ENCODE results near the gene PTPRG.

The PTPRG gene

DNA sequence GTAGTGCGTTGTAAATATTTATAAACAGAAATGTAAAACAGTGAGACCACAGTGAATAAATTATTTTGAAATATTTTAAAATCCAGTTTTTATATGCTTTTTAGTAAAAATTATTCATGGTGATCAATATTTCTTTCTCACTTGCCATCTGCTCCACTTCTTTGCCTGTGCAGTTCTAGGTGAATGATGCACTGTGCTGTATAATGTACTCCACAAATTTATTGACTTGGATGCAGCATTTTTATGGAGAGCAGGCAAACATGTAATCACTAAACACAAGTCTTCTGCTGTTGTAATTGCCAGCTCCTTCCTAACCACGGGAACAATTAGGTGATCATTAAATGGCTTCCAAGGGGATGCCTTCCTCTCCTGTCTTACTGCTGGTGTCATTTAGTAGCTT lies 395.9 kb downstream of the PTPRG start:
- TF ChIP-seq, protein P1, sequence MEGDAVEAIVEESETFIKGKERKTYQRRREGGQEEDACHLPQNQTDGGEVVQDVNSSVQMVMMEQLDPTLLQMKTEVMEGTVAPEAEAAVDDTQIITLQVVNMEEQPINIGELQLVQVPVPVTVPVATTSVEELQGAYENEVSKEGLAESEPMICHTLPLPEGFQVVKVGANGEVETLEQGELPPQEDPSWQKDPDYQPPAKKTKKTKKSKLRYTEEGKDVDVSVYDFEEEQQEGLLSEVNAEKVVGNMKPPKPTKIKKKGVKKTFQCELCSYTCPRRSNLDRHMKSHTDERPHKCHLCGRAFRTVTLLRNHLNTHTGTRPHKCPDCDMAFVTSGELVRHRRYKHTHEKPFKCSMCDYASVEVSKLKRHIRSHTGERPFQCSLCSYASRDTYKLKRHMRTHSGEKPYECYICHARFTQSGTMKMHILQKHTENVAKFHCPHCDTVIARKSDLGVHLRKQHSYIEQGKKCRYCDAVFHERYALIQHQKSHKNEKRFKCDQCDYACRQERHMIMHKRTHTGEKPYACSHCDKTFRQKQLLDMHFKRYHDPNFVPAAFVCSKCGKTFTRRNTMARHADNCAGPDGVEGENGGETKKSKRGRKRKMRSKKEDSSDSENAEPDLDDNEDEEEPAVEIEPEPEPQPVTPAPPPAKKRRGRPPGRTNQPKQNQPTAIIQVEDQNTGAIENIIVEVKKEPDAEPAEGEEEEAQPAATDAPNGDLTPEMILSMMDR (IDR thresholded peaks at IDR 0.05; ENCODE audit: insufficient read depth, low read depth, low read length, missing control alignments), result no peak
- H3K4me3 ChIP-seq (ENCODE audit: low read depth, low read length), result no peak overlapping the region
- DNase-seq (ENCODE audit: low read depth), result no peak

DNA sequence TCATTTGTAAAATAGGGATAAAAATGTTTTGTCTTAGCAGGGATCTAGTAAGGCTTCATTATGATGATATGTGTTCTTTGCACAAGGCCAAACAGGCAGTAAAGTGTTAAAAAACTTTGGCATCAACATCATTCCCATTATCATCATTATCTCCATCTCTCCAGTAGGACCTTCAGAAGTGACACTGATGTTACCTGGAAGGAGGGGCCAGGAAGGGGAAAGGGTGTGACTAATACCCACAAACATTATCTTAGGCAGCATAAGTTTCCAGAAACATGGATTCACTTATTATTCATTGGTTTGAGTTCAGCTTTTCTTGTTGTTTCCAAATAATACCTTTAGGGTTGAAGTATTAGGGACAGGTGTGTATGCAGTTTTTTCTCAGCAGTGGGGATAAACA lies 399.6 kb downstream of the PTPRG start:
- no peak for DNase-seq (ENCODE audit: low read depth)
- TF ChIP-seq, protein P1 (IDR thresholded peaks at IDR 0.05; ENCODE audit: insufficient read depth, low read depth, low read length, missing control alignments), result no peak
- no peak overlapping the region for H3K4me3 ChIP-seq (ENCODE audit: low read depth, low read length)

- TF ChIP-seq, protein P1 (IDR thresholded peaks at IDR 0.05; ENCODE audit: insufficient read depth, low read depth, low read length, missing control alignments), result no peak
- no peak for DNase-seq (ENCODE audit: low read depth)
- no peak overlapping the region for H3K4me3 ChIP-seq (ENCODE audit: low read depth, low read length)
Observed at GRCh38 chr3:61961900-61962299, 400.5 kb downstream of the PTPRG start.

- DNase-seq (ENCODE audit: low read depth), result no peak
- no peak overlapping the region for H3K4me3 ChIP-seq (ENCODE audit: low read depth, low read length)
- TF ChIP-seq, protein P1 (IDR thresholded peaks at IDR 0.05; ENCODE audit: insufficient read depth, low read depth, low read length, missing control alignments), result no peak
Observed at GRCh38 chr3:61964566-61964965, 403.2 kb downstream of the PTPRG start.

DNA sequence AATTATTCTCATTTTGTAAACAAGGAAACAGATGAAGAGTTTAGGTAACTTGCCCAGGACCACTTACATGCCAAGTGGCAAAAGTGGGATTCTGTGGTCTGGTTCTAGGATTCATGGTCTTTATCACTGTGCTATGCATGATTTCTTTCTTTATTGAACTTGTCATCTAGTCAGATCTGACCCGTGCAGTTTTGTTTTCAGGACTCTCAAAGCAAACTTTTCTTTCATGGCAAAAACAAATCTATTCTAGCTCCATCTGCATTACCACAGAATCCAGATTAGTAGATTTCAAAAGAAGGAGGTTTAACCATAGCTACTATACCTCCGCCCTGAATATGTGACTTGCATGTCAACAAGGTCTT lies 404.4 kb downstream of the PTPRG start:
- no peak for DNase-seq (ENCODE audit: low read depth)
- TF ChIP-seq, protein P1 (IDR thresholded peaks at IDR 0.05; ENCODE audit: insufficient read depth, low read depth, low read length, missing control alignments), result no peak
- no peak overlapping the region for H3K4me3 ChIP-seq (ENCODE audit: low read depth, low read length)

- TF ChIP-seq, protein P1 (IDR thresholded peaks at IDR 0.05; ENCODE audit: insufficient read depth, low read depth, low read length, missing control alignments), result no peak
- no peak overlapping the region for H3K4me3 ChIP-seq (ENCODE audit: low read depth, low read length)
- no peak for DNase-seq (ENCODE audit: low read depth)
Observed at GRCh38 chr3:61966200-61966599, 404.8 kb downstream of the PTPRG start.

DNA sequence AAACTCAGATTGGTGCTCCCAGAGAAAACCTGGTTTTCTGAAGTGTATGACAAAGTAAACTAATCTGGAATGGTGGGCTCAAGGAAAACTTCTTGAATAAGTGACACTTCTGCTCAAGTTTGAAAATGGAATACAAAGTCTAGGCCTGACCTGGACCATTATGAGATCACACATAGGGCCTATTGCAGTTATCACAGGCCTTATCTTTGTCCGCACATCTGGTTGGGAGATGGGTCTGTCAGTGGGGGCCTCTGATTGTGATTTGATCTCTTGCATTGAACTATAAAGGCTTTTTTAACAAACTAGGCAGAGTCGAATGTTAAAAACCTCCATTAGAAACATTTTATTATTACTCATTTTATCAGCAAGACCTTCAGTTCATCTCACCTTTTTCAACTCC lies 405.6 kb downstream of the PTPRG start:
- no peak overlapping the region for H3K4me3 ChIP-seq (ENCODE audit: low read depth, low read length)
- TF ChIP-seq, protein P1 (IDR thresholded peaks at IDR 0.05; ENCODE audit: insufficient read depth, low read depth, low read length, missing control alignments), result no peak
- DNase-seq (ENCODE audit: low read depth), result no peak

Measured in GM12865 (cell line).